BE2C (cell line): Measurements from ENCODE around the gene GAMT.
A peak's percentile ranks its signal among the peaks of the same experiment; 100 is the strongest.

Experiments
- DNase-seq: peaks from one replicate; pipeline ENCODE4 v3.0.0-alpha.2; 2020
- H3K27me3 ChIP-seq: fragments of 250-450 bp; sonication (Bioruptor Pico); 2 replicates; pipeline ENCODE4 v1.5.1; 2020; ENCODE audit warnings: mild to moderate bottlenecking
- H3K36me3 ChIP-seq: fragments of 250-450 bp; sonication (Bioruptor Pico); 2 replicates; pipeline ENCODE4 v1.5.1; 2020; ENCODE audit warnings: mild to moderate bottlenecking
- H3K4me1 ChIP-seq: fragments of 250-450 bp; sonication (Bioruptor Pico); 2 replicates; pipeline ENCODE4 v1.5.1; 2020
- H3K4me3 ChIP-seq: 2 replicates; pipeline ENCODE4 v1.5.1; 2011; ENCODE audit warnings: low read depth, low read length
- H3K9me3 ChIP-seq: fragments of 250-450 bp; sonication (Bioruptor Pico); 2 replicates; pipeline ENCODE4 v1.5.1; 2020
- TF ChIP-seq, protein P1 (sequence below): IDR thresholded peaks from 2 replicates; pipeline ENCODE4 v1.5.1; 2012; ENCODE audit warnings: mild to moderate bottlenecking, low read depth, low read length

The GAMT gene

DNA sequence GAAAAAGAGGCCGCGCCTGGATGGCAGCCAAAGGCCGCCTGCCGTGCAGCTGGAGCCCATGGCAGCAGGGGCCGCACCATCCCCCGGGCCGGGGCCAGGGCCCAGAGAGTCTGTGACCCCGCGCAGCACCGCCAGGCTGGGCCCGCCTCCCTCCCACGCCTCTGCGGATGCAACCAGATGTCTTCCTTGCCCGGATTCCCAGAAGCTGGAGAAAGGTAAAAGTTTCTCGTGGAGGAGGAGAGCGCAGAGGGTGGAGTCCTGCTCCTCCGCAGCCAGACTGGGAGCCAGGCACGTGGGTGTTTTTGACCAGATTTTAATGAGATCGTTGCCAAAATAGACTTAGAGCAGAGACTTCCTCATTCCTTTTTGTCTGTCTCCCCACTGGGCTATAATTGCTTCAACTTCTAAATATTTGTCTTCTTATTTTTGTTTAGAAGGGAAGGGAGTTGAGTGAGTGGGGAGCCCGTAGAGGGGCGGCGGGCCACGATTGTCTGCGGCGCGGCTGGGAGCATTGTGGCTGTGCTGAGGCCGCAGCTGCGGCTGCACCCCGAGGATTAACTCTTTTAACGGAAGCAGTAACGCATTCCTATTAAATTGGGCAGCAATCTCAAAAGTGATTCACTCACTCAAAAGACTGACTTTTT lies 40.4 kb downstream of the GAMT start:
- Histone ChIP-seq H3K27me3 (no peaks in the 10 kb centered on the region), H3K36me3 (peaks cover 58% of the 10 kb centered on the region), H3K4me1 (peaks cover 28% of the 10 kb centered on the region), H3K9me3 (no peaks in the 10 kb centered on the region), H3K4me3 (peak overlapping the region; percentile 39)
- TF ChIP-seq, protein P1, sequence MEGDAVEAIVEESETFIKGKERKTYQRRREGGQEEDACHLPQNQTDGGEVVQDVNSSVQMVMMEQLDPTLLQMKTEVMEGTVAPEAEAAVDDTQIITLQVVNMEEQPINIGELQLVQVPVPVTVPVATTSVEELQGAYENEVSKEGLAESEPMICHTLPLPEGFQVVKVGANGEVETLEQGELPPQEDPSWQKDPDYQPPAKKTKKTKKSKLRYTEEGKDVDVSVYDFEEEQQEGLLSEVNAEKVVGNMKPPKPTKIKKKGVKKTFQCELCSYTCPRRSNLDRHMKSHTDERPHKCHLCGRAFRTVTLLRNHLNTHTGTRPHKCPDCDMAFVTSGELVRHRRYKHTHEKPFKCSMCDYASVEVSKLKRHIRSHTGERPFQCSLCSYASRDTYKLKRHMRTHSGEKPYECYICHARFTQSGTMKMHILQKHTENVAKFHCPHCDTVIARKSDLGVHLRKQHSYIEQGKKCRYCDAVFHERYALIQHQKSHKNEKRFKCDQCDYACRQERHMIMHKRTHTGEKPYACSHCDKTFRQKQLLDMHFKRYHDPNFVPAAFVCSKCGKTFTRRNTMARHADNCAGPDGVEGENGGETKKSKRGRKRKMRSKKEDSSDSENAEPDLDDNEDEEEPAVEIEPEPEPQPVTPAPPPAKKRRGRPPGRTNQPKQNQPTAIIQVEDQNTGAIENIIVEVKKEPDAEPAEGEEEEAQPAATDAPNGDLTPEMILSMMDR = peak; percentile 23; the same call in 1 of the 2 replicates
- DNase-seq = peak; percentile 97

DNA sequence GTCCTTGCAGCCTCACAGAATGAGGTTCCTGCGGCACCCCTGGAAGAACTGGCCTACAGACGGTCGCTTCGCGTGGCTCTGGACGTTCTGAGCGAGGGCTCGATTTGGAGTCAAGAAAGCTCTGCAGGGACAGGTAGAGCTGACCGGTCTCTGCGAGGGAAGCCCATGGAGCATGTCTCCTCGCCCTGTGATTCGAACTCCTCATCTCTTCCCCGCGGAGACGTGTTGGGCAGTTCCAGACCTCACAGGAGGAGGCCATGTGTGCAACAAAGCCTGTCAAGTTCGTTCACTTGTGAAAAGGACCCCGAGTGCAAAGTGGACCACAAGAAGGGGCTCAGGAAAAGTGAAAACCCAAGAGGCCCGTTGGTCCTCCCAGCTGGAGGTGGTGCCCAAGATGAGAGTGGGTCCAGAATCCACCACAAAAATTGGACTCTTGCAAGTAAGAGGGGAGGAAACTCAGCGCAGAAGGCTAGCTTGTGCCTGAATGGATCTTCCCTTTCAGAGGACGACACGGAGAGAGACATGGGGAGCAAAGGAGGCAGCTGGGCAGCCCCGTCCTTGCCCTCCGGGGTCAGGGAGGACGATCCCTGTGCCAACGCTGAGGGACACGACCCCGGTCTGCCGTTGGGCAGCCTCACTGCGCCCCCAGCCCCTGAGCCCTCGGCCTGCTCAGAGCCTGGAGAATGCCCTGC lies 41.1 kb downstream of the GAMT start:
- TF ChIP-seq, protein P1 = no peak
- Histone ChIP-seq H3K27me3 (no peaks in the 10 kb centered on the region), H3K36me3 (peaks cover 58% of the 10 kb centered on the region), H3K4me3 (peak overlapping the region; percentile 1; the same call in 1 of the 2 replicates), H3K9me3 (no peaks in the 10 kb centered on the region), H3K4me1 (peaks cover 28% of the 10 kb centered on the region)
- DNase-seq = no peak

DNA sequence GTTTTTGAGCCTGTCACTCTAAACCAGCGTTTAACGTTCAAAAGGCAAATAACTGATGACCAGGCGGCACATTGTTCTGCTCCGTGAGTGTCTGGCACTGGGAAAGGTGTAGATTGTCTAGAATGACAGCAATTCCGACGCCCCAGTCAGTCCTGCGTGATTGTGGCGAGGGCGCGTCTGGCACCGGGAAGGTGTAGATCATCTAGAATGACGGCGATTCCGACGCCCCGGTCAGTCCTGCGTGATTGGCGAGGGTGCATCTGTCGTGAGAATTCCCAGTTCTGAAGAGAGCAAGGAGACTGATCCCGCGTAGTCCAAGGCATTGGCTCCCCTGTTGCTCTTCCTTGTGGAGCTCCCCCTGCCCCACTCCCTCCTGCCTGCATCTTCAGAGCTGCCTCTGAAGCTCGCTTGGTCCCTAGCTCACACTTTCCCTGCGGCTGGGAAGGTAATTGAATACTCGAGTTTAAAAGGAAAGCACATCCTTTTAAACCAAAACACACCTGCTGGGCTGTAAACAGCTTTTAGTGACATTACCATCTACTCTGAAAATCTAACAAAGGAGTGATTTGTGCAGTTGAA lies 43.7 kb downstream of the GAMT start:
- no peaks in the 10 kb centered on the region for H3K27me3 ChIP-seq
- TF ChIP-seq, protein P1 = no peak
- H3K4me1 ChIP-seq = peaks cover 31% of the 10 kb centered on the region
- H3K9me3 ChIP-seq = no peaks in the 10 kb centered on the region
- DNase-seq = no peak
- no peak overlapping the region for H3K4me3 ChIP-seq
- H3K36me3 ChIP-seq = peaks cover 44% of the 10 kb centered on the region

DNA sequence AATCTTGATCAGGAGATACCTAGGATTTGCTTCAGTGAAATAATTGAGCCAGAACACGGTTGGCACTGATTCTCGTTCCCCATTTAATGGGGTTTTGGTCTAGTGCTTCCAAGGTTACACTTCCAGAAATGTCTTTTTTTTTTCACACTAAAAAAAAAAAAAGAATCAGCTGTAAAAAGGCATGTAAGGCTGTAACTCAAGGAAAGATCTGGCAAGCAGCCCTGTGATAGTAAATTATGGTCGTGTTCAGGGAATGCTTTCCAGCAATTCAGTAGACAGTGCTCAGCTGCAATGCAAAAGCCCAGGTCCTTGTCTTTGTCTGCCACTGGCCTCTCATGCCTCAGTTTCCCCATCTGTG lies 44.9 kb downstream of the GAMT start:
- TF ChIP-seq, protein P1 = no peak
- no peaks in the 10 kb centered on the region for H3K27me3 ChIP-seq
- H3K4me3 ChIP-seq = peak overlapping the region; percentile 72
- no peak for DNase-seq
- H3K4me1 ChIP-seq = peaks cover 29% of the 10 kb centered on the region
- H3K36me3 ChIP-seq = peaks cover 33% of the 10 kb centered on the region
- no peaks in the 10 kb centered on the region for H3K9me3 ChIP-seq

DNA sequence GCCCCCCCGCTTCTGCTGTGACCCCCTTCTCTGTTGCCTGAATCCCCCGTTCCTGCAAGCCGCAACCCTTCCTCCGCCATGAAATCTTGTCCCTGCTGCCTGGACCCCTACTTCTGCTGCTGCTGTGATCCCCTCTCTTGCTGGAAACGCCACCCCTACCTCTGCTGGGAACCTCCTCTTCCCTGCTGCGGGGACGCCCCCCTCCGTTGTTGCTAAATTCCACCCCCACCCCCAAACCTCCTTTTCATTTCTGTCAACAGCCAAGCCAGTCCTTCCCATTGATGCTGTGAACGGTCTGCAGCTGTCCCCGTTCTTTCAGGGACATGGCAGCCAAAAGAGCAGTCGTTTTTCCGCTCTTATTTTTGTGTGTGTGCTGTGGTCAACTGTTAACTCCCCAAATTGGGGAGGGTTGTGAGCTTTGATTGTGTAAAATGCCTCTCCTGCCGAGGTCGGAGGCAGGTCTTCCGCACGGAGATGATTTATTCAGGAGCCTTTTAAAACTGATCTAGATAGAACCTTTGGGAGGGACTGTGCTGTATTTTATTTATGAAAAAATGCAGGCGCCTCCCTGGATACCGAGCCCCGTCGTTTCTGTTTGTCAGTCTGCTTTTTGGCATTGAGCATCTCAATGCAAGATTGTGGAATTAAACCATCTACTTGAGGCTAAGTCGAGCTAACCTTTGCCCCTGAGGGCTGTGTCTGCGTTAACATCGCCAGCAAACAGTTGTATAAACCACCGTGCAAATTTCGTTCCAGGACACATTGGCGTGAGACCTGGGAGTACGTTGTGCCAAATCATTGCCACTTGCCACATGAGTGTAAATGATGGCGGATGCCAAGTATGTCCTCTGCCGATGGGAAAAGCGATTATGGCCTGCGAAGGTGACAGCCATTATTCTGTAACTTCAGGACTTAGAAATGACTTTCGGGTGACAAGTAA lies 45.5 kb downstream of the GAMT start:
- DNase-seq = no peak
- H3K36me3 ChIP-seq = peaks cover 30% of the 10 kb centered on the region
- no peaks in the 10 kb centered on the region for H3K9me3 ChIP-seq
- TF ChIP-seq, protein P1 = no peak
- H3K4me3 ChIP-seq = peak overlapping the region; percentile 72
- peaks cover 29% of the 10 kb centered on the region for H3K4me1 ChIP-seq
- no peaks in the 10 kb centered on the region for H3K27me3 ChIP-seq
